GM12878 (cell line): ENCODE data around the gene CDH4.
"Not testable (repeated sequence)": the region's sequence is repeated elsewhere in the genome, so short reads cannot be mapped to it uniquely, and the experiment has no call there.

Source experiments
- CREB1 ChIP-seq: IDR thresholded peaks from 2 replicates; pipeline ENCODE4 v1.6.1; 2012; ENCODE audit warnings: low read depth, mild to moderate bottlenecking, inconsistent platforms
- MXI1 ChIP-seq: fragments of 150-350 bp; IDR thresholded peaks from 2 replicates; pipeline ENCODE4 v1.6.1; 2011; ENCODE audit warnings: low read depth, mild to moderate bottlenecking, inconsistent platforms, low read length, improper control_type of control experiment
- POLR2A ChIP-seq: IDR thresholded peaks from 2 replicates; pipeline ENCODE4 v1.6.1; 2011; ENCODE audit warnings: low read depth, mild to moderate bottlenecking, low read length
- RCOR1 ChIP-seq: conservative IDR thresholded peaks from 2 replicates; pipeline ENCODE4 v1.6.1; 2012; ENCODE audit warnings: low read depth, low read length, improper control_type of control experiment
- ZZZ3 ChIP-seq: IDR thresholded peaks from 2 replicates; pipeline ENCODE4 v1.6.1; 2011; ENCODE audit warnings: low read depth; ENCODE audit not compliant: control insufficient read depth, insufficient read length
- TF ChIP-seq, protein P1 (sequence below): fragments of 450-650 bp; IDR thresholded peaks from 2 replicates; pipeline ENCODE4 v1.6.1; 2016; ENCODE audit warnings: mild to moderate bottlenecking
- TF ChIP-seq, protein P2 (sequence below), 3 experiments: IDR thresholded peaks in 2 of 3; conservative IDR thresholded peaks in 1 of 3; 2 replicates each; pipeline ENCODE4 v1.5.1; 2011; ENCODE audit warnings: low read depth in 3 of 3, low read length in 3 of 3, mild to moderate bottlenecking in 3 of 3, control low read depth in 2 of 3, moderate library complexity in 2 of 3, inconsistent platforms in 1 of 3, mixed read lengths in 1 of 3; ENCODE audit not compliant: control insufficient read depth in 2 of 3, insufficient read depth in 1 of 3; ENCODE audit errors: extremely low read depth in 1 of 3

DNA sequence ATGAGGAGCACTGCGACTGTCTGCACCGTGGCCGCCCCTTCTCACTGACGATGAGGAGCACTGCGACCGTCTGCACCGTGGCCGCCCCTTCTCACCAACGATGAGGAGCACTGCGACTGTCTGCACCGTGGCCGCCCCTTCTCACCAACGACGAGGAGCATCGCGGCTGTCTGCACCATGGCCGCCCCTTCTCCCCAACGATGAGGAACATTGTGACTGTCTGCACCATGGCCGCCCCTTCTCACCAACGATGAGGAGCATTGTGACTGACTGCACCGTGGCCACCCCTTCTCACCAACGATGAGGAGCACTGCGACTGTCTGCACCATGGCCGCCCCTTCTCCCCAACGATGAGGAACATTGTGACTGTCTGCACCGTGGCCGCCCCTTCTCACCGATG, 696.0 kb downstream of the CDH4 start:
- TF ChIP-seq, protein P1, sequence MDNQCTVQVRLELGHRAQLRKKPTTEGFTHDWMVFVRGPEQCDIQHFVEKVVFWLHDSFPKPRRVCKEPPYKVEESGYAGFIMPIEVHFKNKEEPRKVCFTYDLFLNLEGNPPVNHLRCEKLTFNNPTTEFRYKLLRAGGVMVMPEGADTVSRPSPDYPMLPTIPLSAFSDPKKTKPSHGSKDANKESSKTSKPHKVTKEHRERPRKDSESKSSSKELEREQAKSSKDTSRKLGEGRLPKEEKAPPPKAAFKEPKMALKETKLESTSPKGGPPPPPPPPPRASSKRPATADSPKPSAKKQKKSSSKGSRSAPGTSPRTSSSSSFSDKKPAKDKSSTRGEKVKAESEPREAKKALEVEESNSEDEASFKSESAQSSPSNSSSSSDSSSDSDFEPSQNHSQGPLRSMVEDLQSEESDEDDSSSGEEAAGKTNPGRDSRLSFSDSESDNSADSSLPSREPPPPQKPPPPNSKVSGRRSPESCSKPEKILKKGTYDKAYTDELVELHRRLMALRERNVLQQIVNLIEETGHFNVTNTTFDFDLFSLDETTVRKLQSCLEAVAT, result not testable (repeated sequence)
- TF ChIP-seq POLR2A, MXI1, ZZZ3, CREB1, RCOR1: not testable (repeated sequence)
- TF ChIP-seq, protein P2, sequence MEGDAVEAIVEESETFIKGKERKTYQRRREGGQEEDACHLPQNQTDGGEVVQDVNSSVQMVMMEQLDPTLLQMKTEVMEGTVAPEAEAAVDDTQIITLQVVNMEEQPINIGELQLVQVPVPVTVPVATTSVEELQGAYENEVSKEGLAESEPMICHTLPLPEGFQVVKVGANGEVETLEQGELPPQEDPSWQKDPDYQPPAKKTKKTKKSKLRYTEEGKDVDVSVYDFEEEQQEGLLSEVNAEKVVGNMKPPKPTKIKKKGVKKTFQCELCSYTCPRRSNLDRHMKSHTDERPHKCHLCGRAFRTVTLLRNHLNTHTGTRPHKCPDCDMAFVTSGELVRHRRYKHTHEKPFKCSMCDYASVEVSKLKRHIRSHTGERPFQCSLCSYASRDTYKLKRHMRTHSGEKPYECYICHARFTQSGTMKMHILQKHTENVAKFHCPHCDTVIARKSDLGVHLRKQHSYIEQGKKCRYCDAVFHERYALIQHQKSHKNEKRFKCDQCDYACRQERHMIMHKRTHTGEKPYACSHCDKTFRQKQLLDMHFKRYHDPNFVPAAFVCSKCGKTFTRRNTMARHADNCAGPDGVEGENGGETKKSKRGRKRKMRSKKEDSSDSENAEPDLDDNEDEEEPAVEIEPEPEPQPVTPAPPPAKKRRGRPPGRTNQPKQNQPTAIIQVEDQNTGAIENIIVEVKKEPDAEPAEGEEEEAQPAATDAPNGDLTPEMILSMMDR (IDR thresholded peaks at IDR 0.05 in 2 of 3, conservative IDR thresholded peaks at IDR 0.05 in 1 of 3; ENCODE audit: control insufficient read depth in 2 of 3, extremely low read depth in 1 of 3, insufficient read depth in 1 of 3, low read depth in 3 of 3, low read length in 3 of 3), result not testable (repeated sequence)
